Right renal pelvis (tissue), 4 donors: ENCODE results near the gene TLCD4. TPM values are rescaled to one million over a fixed set of nuclear protein-coding genes. Genes with fewer than 3 reads are reported as not detected.

Experiments
- DNase-seq, 4 donors: peaks; one replicate each; pipeline ENCODE4 v3.0.0-alpha.2; 2013; ENCODE audit warnings: low read depth in 4 of 4, low spot score in 3 of 4, missing footprints in 1 of 4
- polyA plus RNA-seq, 4 donors: library from polyadenylated mRNA; unstranded; fragments of 120-200 nt; gene quantifications; one replicate each; pipeline ENCODE4 v1.2.1, GENCODE V29; 2013; ENCODE audit not compliant: insufficient read length in 4 of 4

Gene TLCD4
- polyA plus RNA-seq, 4 donors, result 6.1 to 8.8 (median 7.9) TPM

- DNase-seq, result no peak
Observed at GRCh38 chr1:95093296-95093695, 23.9 kb upstream of the TLCD4 start.

- DNase-seq, result no peak
Observed at GRCh38 chr1:95094923-95095322, 22.2 kb upstream of the TLCD4 start.

GRCh38 chr1:95095833-95096217 lies 21.3 kb upstream of the TLCD4 start:
- DNase-seq, result no peak

GRCh38 chr1:95096218-95096841 lies 20.8 kb upstream of the TLCD4 start:
- no peak for DNase-seq

- no peak for DNase-seq
Observed at GRCh38 chr1:95097426-95097825, 19.7 kb upstream of the TLCD4 start.

GRCh38 chr1:95098196-95098595 lies 19.0 kb upstream of the TLCD4 start:
- no peak for DNase-seq

GRCh38 chr1:95108792-95109191 lies 8.4 kb upstream of the TLCD4 start:
- no peak for DNase-seq

GRCh38 chr1:95111014-95111413 lies 6.1 kb upstream of the TLCD4 start:
- no peak for DNase-seq

- DNase-seq, result no peak
Observed at GRCh38 chr1:95113684-95114083, 3.5 kb upstream of the TLCD4 start.

- no peak for DNase-seq
Observed at GRCh38 chr1:95115708-95116137, 1.4 kb upstream of the TLCD4 start.

- peak; percentile 37 to 51 (median 48) for DNase-seq
Observed at GRCh38 chr1:95116580-95117206, 462 bp upstream of the TLCD4 start.

- DNase-seq, result peak in 2 of 4 donors; percentile 12 to 28
Observed at GRCh38 chr1:95118067-95118499, 928 bp downstream of the TLCD4 start.

- no peak for DNase-seq
Observed at GRCh38 chr1:95118710-95119109, 1.6 kb downstream of the TLCD4 start.

- no peak for DNase-seq
Observed at GRCh38 chr1:95119273-95119672, 2.1 kb downstream of the TLCD4 start.

GRCh38 chr1:95122151-95122697 lies 5.1 kb downstream of the TLCD4 start:
- DNase-seq, result no peak

GRCh38 chr1:95124342-95124741 lies 7.2 kb downstream of the TLCD4 start:
- no peak for DNase-seq

- DNase-seq, result no peak
Observed at GRCh38 chr1:95126366-95126765, 9.2 kb downstream of the TLCD4 start.

- DNase-seq, result no peak
Observed at GRCh38 chr1:95126846-95127245, 9.7 kb downstream of the TLCD4 start.

- no peak for DNase-seq
Observed at GRCh38 chr1:95127380-95127779, 10.2 kb downstream of the TLCD4 start.

- no peak for DNase-seq
Observed at GRCh38 chr1:95132762-95133161, 15.6 kb downstream of the TLCD4 start.

GRCh38 chr1:95133687-95134086 lies 16.5 kb downstream of the TLCD4 start:
- no peak for DNase-seq

- no peak for DNase-seq
Observed at GRCh38 chr1:95138223-95138622, 21.1 kb downstream of the TLCD4 start.
